Liver (tissue), 9 donors: ENCODE measurements around the gene PLXNA2. TPM values are rescaled to one million over a fixed set of nuclear protein-coding genes. Genes with fewer than 3 reads are reported as not detected.

Source experiments
- DNase-seq: peaks from one replicate; pipeline ENCODE4 v3.0.0-alpha.2; 2017; ENCODE audit warnings: low spot score
- H3K27ac ChIP-seq, 2 donors: one replicate each; pipeline ENCODE4 v1.7.0; 2013; ENCODE audit warnings: inconsistent platforms in 2 of 2, low read length in 2 of 2, control low read depth in 1 of 2, low read depth in 1 of 2, mild to moderate bottlenecking in 1 of 2
- H3K27me3 ChIP-seq, 4 donors: one replicate each; pipeline versions ENCODE4 v1.6.1 to v1.7.0; 2013; ENCODE audit warnings: low read length in 3 of 4, inconsistent platforms in 1 of 4, mild to moderate bottlenecking in 1 of 4, moderate library complexity in 1 of 4; ENCODE audit not compliant: control insufficient read depth in 4 of 4, insufficient read depth in 4 of 4
- H3K36me3 ChIP-seq, 4 donors: one replicate each; pipeline versions ENCODE4 v1.6.1 to v1.7.0; 2013; ENCODE audit warnings: low read length in 3 of 4, mild to moderate bottlenecking in 3 of 4, low read depth in 1 of 4, moderate library complexity in 1 of 4; ENCODE audit not compliant: control insufficient read depth in 4 of 4, insufficient read depth in 3 of 4
- H3K4me1 ChIP-seq, 4 donors: one replicate each; pipeline versions ENCODE4 v1.6.1 to v1.7.0; 2013; ENCODE audit warnings: low read length in 3 of 4, mild to moderate bottlenecking in 3 of 4, moderate library complexity in 1 of 4; ENCODE audit not compliant: control insufficient read depth in 4 of 4, insufficient read depth in 4 of 4
- H3K4me3 ChIP-seq, 3 donors: one replicate each; pipeline versions ENCODE4 v1.6.1 to v1.7.0; 2013; ENCODE audit warnings: low read length in 3 of 3, control low read depth in 1 of 3, low read depth in 1 of 3, mild to moderate bottlenecking in 1 of 3
- H3K9ac ChIP-seq, 2 donors: one replicate each; pipeline ENCODE4 v1.7.0; 2013; ENCODE audit warnings: low read length in 2 of 2, mild to moderate bottlenecking in 2 of 2, moderate library complexity in 2 of 2, control low read depth in 1 of 2, low read depth in 1 of 2
- H3K9me3 ChIP-seq, 4 donors: one replicate each; pipeline versions ENCODE4 v1.6.1 to v1.7.0; 2013; ENCODE audit warnings: low read length in 3 of 4; ENCODE audit not compliant: control insufficient read depth in 4 of 4
- EGR1 ChIP-seq, 2 donors: IDR thresholded peaks; 2 replicates each; pipeline ENCODE4 v1.6.1; 2016 to 2018; ENCODE audit warnings: antibody characterized with exemption in 2 of 2, low read depth in 2 of 2
- FOXA2 ChIP-seq: IDR thresholded peaks from 2 replicates; pipeline ENCODE4 v1.6.1; 2016; ENCODE audit warnings: antibody characterized with exemption
- GABPA ChIP-seq, 2 donors: IDR thresholded peaks in 1 of 2; conservative IDR thresholded peaks in 1 of 2; 2 replicates each; pipeline ENCODE4 v1.6.1; 2016; ENCODE audit warnings: antibody characterized with exemption in 2 of 2, mild to moderate bottlenecking in 1 of 2, moderate library complexity in 1 of 2
- HNF4A ChIP-seq, 2 donors: conservative IDR thresholded peaks; 2 replicates each; pipeline ENCODE4 v1.6.1; 2016; ENCODE audit warnings: antibody characterized with exemption in 2 of 2, mild to moderate bottlenecking in 2 of 2
- HNF4G ChIP-seq: IDR thresholded peaks from 2 replicates; pipeline ENCODE4 v1.6.1; 2016; ENCODE audit warnings: antibody characterized with exemption
- JUND ChIP-seq, 2 donors: IDR thresholded peaks; 2 replicates each; pipeline ENCODE4 v1.6.1; 2016; ENCODE audit warnings: antibody characterized with exemption in 2 of 2
- NR2F2 ChIP-seq: IDR thresholded peaks from 2 replicates; pipeline ENCODE4 v1.6.1; 2016; ENCODE audit warnings: antibody characterized with exemption
- RXRA ChIP-seq, 2 donors: IDR thresholded peaks; 2 replicates each; pipeline ENCODE4 v1.6.1; 2017 to 2018; ENCODE audit warnings: antibody characterized with exemption in 2 of 2, mild to moderate bottlenecking in 1 of 2
- SP1 ChIP-seq: IDR thresholded peaks from 2 replicates; pipeline ENCODE4 v1.6.1; 2018; ENCODE audit warnings: antibody characterized with exemption, mild to moderate bottlenecking
- TAF1 ChIP-seq: conservative IDR thresholded peaks from 2 replicates; pipeline ENCODE4 v1.6.1; 2016; ENCODE audit warnings: antibody characterized with exemption, mild to moderate bottlenecking
- YY1 ChIP-seq: IDR thresholded peaks from 2 replicates; pipeline ENCODE4 v1.6.1; 2016; ENCODE audit warnings: antibody characterized with exemption, mild to moderate bottlenecking
- WGBS: extraction: QIAGEN DNeasy Blood & Tissue Kit; methylation state at CpG from one replicate; pipeline ENCODE4 v1.1.7; 2013; 5-methylcytosine and 5-hydroxymethylcytosine counted together
- polyA plus RNA-seq, 2 donors: library from polyadenylated mRNA; stranded (reverse) in 1 of 2; unstranded in 1 of 2; fragments of 200-250 nt in 1 of 2; fragments of >200 nt in 1 of 2; fragmentation: Nextera tagmentation in 1 of 2; extraction: Ambion mirVana in 1 of 2; gene quantifications; one replicate each; pipeline versions ENCODE4 v1.2.1 to v1.2.3, GENCODE V29; 2013 to 2015
- total RNA-seq, 2 donors: library from RNA; depleted of rRNA; stranded (reverse); fragments of >200 nt; gene quantifications; one replicate each; pipeline ENCODE4 v1.2.3, GENCODE V29; 2014
- TF ChIP-seq, protein P1 (sequence below): IDR thresholded peaks from 2 replicates; pipeline ENCODE4 v1.6.1; 2016; ENCODE audit warnings: antibody characterized with exemption
- TF ChIP-seq, protein P2 (sequence below): IDR thresholded peaks from 2 replicates; pipeline ENCODE4 v1.6.1; 2016; ENCODE audit warnings: antibody characterized with exemption, mild to moderate bottlenecking
- TF ChIP-seq, protein P3 (sequence below): IDR thresholded peaks from 2 replicates; pipeline ENCODE4 v1.6.1; 2016; ENCODE audit warnings: antibody characterized with exemption
- TF ChIP-seq, protein P4 (sequence below): fragments of 150-350 bp; IDR thresholded peaks from 2 replicates; pipeline ENCODE4 v1.5.1; 2017; ENCODE audit warnings: improper control_type of control experiment, low read depth, low read length; ENCODE audit not compliant: missing input control
- donor health status: healthy.
- donor health status: healthy.
- donor health status: healthy.
- donor health status: healthy.
- donor health status: healthy.

PLXNA2 gene
- total and polyA plus RNA-seq, 4 donors, result 1.8 to 9.2 (median 2.8) TPM

DNA sequence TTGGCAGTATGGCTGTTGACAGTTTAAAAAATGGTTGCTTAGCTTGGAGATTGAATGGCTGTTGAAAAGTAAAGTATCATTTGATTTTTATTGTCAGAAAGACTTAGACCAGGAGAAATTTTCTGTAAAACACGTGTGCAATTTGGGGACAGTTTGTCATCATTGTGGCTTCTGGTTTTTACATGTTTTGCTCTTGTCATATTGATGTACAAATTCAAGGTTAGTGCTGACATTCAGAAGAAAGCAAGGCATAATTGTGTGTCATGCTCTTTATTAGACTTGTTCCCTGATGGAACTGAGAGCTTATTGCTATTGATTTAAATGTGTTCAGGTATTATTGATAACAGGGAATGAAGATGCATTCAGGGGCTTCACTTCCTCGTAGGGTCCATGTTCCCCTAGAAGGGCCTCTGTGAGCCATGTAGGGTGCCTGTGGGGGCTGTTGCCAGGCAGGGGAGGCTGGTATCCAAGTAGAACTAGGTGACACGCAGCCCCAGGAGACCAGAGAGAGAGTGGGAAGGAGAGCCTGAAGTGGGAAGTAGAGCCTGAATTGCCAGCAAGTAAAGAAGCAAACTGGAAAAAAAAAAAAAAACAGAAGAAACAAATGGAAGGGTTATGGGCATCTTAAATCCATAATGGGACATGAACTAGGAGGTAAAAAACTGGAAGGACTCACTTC, 32.7 kb upstream of the PLXNA2 start (continued):
- TF ChIP-seq, protein P1, sequence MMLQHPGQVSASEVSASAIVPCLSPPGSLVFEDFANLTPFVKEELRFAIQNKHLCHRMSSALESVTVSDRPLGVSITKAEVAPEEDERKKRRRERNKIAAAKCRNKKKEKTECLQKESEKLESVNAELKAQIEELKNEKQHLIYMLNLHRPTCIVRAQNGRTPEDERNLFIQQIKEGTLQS, result no peak
- TF ChIP-seq GABPA (IDR thresholded peaks at IDR 0.05 in 1 of 2, conservative IDR thresholded peaks at IDR 0.05 in 1 of 2) (no peak), YY1 (no peak), TAF1 (no peak), SP1 (no peak), NR2F2 (no peak)

DNA sequence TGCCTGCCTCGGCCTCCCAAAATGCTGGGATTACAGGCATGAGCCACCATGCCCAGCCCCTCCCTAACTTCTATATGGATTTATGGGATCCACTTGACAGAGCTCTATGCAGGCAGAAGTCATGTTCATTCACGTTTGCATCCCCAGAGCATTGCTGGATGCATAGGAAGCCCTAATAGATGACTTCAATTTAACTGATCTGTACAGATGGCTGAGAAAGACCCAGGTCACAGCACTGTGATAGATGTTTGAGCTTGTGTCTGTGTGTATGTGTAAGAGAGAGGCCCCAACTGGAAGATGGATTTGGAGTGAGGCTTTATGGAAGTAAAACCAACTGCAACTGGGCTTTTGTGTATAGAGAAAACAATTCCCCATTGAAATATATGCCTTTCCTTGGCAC, 30.9 kb upstream of the PLXNA2 start:
- no peaks in the 10 kb centered on the region for H3K27me3 ChIP-seq
- H3K9ac ChIP-seq, result no peak overlapping the region
- TF ChIP-seq HNF4G, result no peak
- no peak for TF ChIP-seq SP1
- TF ChIP-seq, protein P1, result no peak
- TF ChIP-seq RXRA (IDR thresholded peaks at IDR 0.05), result no peak
- TF ChIP-seq FOXA2, result no peak
- no peak for TF ChIP-seq EGR1 (IDR thresholded peaks at IDR 0.05; ENCODE audit: low read depth in 2 of 2)
- no peak for TF ChIP-seq YY1
- TF ChIP-seq, protein P2, sequence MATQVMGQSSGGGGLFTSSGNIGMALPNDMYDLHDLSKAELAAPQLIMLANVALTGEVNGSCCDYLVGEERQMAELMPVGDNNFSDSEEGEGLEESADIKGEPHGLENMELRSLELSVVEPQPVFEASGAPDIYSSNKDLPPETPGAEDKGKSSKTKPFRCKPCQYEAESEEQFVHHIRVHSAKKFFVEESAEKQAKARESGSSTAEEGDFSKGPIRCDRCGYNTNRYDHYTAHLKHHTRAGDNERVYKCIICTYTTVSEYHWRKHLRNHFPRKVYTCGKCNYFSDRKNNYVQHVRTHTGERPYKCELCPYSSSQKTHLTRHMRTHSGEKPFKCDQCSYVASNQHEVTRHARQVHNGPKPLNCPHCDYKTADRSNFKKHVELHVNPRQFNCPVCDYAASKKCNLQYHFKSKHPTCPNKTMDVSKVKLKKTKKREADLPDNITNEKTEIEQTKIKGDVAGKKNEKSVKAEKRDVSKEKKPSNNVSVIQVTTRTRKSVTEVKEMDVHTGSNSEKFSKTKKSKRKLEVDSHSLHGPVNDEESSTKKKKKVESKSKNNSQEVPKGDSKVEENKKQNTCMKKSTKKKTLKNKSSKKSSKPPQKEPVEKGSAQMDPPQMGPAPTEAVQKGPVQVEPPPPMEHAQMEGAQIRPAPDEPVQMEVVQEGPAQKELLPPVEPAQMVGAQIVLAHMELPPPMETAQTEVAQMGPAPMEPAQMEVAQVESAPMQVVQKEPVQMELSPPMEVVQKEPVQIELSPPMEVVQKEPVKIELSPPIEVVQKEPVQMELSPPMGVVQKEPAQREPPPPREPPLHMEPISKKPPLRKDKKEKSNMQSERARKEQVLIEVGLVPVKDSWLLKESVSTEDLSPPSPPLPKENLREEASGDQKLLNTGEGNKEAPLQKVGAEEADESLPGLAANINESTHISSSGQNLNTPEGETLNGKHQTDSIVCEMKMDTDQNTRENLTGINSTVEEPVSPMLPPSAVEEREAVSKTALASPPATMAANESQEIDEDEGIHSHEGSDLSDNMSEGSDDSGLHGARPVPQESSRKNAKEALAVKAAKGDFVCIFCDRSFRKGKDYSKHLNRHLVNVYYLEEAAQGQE, result no peak
- TF ChIP-seq, protein P3, sequence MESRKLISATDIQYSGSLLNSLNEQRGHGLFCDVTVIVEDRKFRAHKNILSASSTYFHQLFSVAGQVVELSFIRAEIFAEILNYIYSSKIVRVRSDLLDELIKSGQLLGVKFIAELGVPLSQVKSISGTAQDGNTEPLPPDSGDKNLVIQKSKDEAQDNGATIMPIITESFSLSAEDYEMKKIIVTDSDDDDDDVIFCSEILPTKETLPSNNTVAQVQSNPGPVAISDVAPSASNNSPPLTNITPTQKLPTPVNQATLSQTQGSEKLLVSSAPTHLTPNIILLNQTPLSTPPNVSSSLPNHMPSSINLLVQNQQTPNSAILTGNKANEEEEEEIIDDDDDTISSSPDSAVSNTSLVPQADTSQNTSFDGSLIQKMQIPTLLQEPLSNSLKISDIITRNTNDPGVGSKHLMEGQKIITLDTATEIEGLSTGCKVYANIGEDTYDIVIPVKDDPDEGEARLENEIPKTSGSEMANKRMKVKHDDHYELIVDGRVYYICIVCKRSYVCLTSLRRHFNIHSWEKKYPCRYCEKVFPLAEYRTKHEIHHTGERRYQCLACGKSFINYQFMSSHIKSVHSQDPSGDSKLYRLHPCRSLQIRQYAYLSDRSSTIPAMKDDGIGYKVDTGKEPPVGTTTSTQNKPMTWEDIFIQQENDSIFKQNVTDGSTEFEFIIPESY, result no peak
- TF ChIP-seq GABPA (IDR thresholded peaks at IDR 0.05 in 1 of 2, conservative IDR thresholded peaks at IDR 0.05 in 1 of 2), result no peak
- no peaks in the 10 kb centered on the region for H3K9me3 ChIP-seq
- H3K27ac ChIP-seq, result no peak overlapping the region
- DNase-seq, result no peak
- 93% methylated on average over 2 of the region's 2 CpGs for WGBS
- H3K4me3 ChIP-seq, result no peak overlapping the region
- no peaks in the 10 kb centered on the region for H3K36me3 ChIP-seq
- no peaks in the 10 kb centered on the region for H3K4me1 ChIP-seq

DNA sequence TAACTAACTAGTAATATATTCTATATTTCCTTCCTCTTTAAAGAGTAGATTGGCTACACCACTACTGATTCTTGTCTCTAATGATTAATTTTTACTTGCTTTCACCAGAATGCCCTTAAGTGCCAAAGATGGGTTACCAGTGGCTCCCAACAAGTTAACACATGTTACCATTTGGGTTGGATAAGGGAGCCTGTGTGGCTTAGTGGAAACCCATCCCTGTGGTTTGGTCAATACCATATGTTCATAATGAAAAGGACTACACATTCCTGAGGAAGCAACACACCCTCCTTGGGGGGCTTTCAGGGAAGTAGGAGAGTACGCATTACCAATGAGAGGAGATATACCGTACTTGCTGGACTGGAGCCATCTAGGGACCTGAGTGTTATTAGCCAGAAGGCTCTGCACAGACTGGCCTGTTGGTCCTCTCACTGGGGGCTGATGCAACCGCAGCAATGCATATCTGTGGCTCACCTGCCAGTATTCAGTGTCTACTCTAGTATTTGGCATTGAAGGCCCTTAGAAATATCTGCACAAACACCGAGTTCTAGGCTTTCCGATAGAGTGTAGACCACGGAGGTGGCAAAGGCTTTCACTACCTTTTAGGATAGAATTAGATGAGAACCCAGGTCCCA, 29.3 kb upstream of the PLXNA2 start:
- H3K4me3 ChIP-seq, result no peak overlapping the region
- no peak overlapping the region for H3K9ac ChIP-seq
- TF ChIP-seq YY1 (no peak), HNF4G (no peak), RXRA (IDR thresholded peaks at IDR 0.05) (no peak), NR2F2 (no peak), JUND (IDR thresholded peaks at IDR 0.05) (no peak), HNF4A (conservative IDR thresholded peaks at IDR 0.05) (no peak)
- TF ChIP-seq, protein P4, sequence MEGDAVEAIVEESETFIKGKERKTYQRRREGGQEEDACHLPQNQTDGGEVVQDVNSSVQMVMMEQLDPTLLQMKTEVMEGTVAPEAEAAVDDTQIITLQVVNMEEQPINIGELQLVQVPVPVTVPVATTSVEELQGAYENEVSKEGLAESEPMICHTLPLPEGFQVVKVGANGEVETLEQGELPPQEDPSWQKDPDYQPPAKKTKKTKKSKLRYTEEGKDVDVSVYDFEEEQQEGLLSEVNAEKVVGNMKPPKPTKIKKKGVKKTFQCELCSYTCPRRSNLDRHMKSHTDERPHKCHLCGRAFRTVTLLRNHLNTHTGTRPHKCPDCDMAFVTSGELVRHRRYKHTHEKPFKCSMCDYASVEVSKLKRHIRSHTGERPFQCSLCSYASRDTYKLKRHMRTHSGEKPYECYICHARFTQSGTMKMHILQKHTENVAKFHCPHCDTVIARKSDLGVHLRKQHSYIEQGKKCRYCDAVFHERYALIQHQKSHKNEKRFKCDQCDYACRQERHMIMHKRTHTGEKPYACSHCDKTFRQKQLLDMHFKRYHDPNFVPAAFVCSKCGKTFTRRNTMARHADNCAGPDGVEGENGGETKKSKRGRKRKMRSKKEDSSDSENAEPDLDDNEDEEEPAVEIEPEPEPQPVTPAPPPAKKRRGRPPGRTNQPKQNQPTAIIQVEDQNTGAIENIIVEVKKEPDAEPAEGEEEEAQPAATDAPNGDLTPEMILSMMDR, result no peak
- H3K4me1 ChIP-seq, result no peaks in the 10 kb centered on the region
- WGBS, result 96% methylated on average over 6 of the region's 6 CpGs
- H3K9me3 ChIP-seq, result no peaks in the 10 kb centered on the region
- no peak for DNase-seq
- no peaks in the 10 kb centered on the region for H3K27me3 ChIP-seq
- no peaks in the 10 kb centered on the region for H3K36me3 ChIP-seq
- H3K27ac ChIP-seq, result no peak overlapping the region
